Neural cell (in vitro differentiated cells): ENCODE results near the gene KRT5. TPM values are rescaled to one million over a fixed set of nuclear protein-coding genes. Genes with fewer than 3 reads are reported as not detected.

Experiments used
- H2AFZ ChIP-seq: fragments of 200-600, 300-800 bp; sonication (generic), shearing (Covaris generic); 2 replicates; pipeline ENCODE4 v1.6.0; 2014; ENCODE audit warnings: low read depth, mild to moderate bottlenecking, antibody characterized with exemption, low read length, moderate library complexity
- H3F3A ChIP-seq: fragments of 200-600 bp; shearing (Covaris generic); 2 replicates; pipeline ENCODE4 v1.6.1; 2016; ENCODE audit warnings: mild to moderate bottlenecking, moderate library complexity, mixed read lengths, antibody characterized with exemption, low read length; ENCODE audit not compliant: insufficient read depth, poor library complexity, severe bottlenecking
- H3K27ac ChIP-seq: fragments of 200-600, 300-800 bp; sonication (generic), shearing (Covaris generic); 2 replicates; pipeline ENCODE4 v1.5.1; 2014; ENCODE audit warnings: mild to moderate bottlenecking, low read length, moderate library complexity
- H3K27me3 ChIP-seq: fragments of 300-800, 200-600 bp; sonication (generic), shearing (Covaris generic); 2 replicates; pipeline ENCODE4 v1.6.0; 2014; ENCODE audit warnings: mild to moderate bottlenecking, low read depth, low read length, moderate library complexity; ENCODE audit not compliant: insufficient read depth
- H3K36me3 ChIP-seq: fragments of 300-800, 200-600 bp; sonication (generic), shearing (Covaris generic); 2 replicates; pipeline ENCODE4 v1.5.1; 2014; ENCODE audit warnings: mild to moderate bottlenecking, antibody characterized with exemption, low read length, moderate library complexity; ENCODE audit not compliant: insufficient read depth
- H3K4me2 ChIP-seq: fragments of 300-800, 200-600 bp; sonication (generic), shearing (Covaris generic); 2 replicates; pipeline ENCODE4 v1.6.0; 2014; ENCODE audit warnings: mild to moderate bottlenecking, low read length
- H3K4me3 ChIP-seq: fragments of 300-800, 200-600 bp; sonication (generic), shearing (Covaris generic); 2 replicates; pipeline ENCODE4 v1.5.1; 2014; ENCODE audit warnings: mild to moderate bottlenecking, low read length, moderate library complexity
- H3K79me2 ChIP-seq: fragments of 200-600 bp; shearing (Covaris generic); replicated peaks from 2 replicates; pipeline ENCODE4 v1.6.0; 2014; ENCODE audit warnings: mild to moderate bottlenecking, low read length, moderate library complexity; ENCODE audit not compliant: insufficient read depth
- H3K9ac ChIP-seq: fragments of 300-800, 200-600 bp; sonication (generic), shearing (Covaris generic); 2 replicates; pipeline ENCODE4 v1.6.1; 2016; ENCODE audit warnings: mild to moderate bottlenecking, low read length, mixed read lengths
- H3K9me2 ChIP-seq: fragments of 200-600 bp; shearing (Covaris generic); 2 replicates; pipeline ENCODE4 v1.6.1; 2016; ENCODE audit warnings: mild to moderate bottlenecking, low read length, mixed read lengths; ENCODE audit not compliant: insufficient read depth
- H3K9me3 ChIP-seq: fragments of 200-600, 300-800 bp; sonication (generic), shearing (Covaris generic); 2 replicates; pipeline ENCODE4 v1.6.1; 2016; ENCODE audit warnings: mild to moderate bottlenecking, mixed run types, low read length, moderate library complexity, mixed read lengths
- H4K20me1 ChIP-seq: fragments of 200-600 bp; shearing (Covaris generic); 2 replicates; pipeline ENCODE4 v1.6.1; 2016; ENCODE audit warnings: mild to moderate bottlenecking, mixed run types; ENCODE audit not compliant: insufficient read depth
- CTCF ChIP-seq: fragments of 450-650 bp; IDR thresholded peaks from 2 replicates; pipeline ENCODE4 v1.5.1; 2014; ENCODE audit warnings: antibody characterized with exemption, mild to moderate bottlenecking, moderate library complexity; ENCODE audit not compliant: poor library complexity, severe bottlenecking
- EP300 ChIP-seq: fragments of 450-650 bp; conservative IDR thresholded peaks from 2 replicates; pipeline ENCODE4 v1.6.1; 2014; ENCODE audit warnings: antibody characterized with exemption, mild to moderate bottlenecking, moderate library complexity; ENCODE audit not compliant: poor library complexity, severe bottlenecking
- EZH2 ChIP-seq: fragments of 200-600, 300-800 bp; shearing (Covaris generic), sonication (generic); IDR thresholded peaks from 2 replicates; pipeline ENCODE4 v1.6.1; 2014; ENCODE audit warnings: antibody characterized with exemption, low read length, borderline replicate concordance, mild to moderate bottlenecking; ENCODE audit not compliant: insufficient read depth, poor library complexity, severe bottlenecking
- POLR2AphosphoS5 ChIP-seq: IDR thresholded peaks from 2 replicates; pipeline ENCODE4 v1.6.1; 2012
- RAD21 ChIP-seq: fragments of 450-650 bp; conservative IDR thresholded peaks from 2 replicates; pipeline ENCODE4 v1.6.1; 2014; ENCODE audit warnings: antibody characterized with exemption, mild to moderate bottlenecking, moderate library complexity
- REST ChIP-seq: IDR thresholded peaks from 2 replicates; pipeline ENCODE4 v1.6.1; 2012; ENCODE audit warnings: borderline replicate concordance
- SMC3 ChIP-seq: fragments of 450-650 bp; conservative IDR thresholded peaks from 2 replicates; pipeline ENCODE4 v1.6.1; 2014; ENCODE audit warnings: antibody characterized with exemption, mild to moderate bottlenecking, moderate library complexity; ENCODE audit not compliant: poor library complexity
- TAF1 ChIP-seq: IDR thresholded peaks from 2 replicates; pipeline ENCODE4 v1.6.1; 2012; ENCODE audit warnings: low read depth
- polyA minus RNA-seq: library from RNA; depleted of rRNA, polyadenylated mRNA; stranded (reverse); fragments of >200 nt; gene quantifications from 2 replicates; pipeline ENCODE4 v1.2.3, GENCODE V29; 2014
- polyA plus RNA-seq: library from polyadenylated mRNA; depleted of rRNA; stranded (reverse); fragments of >200 nt; gene quantifications from 2 replicates; pipeline ENCODE4 v1.2.3, GENCODE V29; 2014

Gene KRT5
- polyA plus RNA-seq (not detected in 2 replicates), polyA minus RNA-seq (not detected in 2 replicates)

GRCh38 chr12:52519826-52520662, at the start of gene KRT5:
Gene KRT5, minus strand, starts transcription at chr12:52520394. Its CDS starts 98 bp downstream, at chr12:52520296.
- Histone ChIP-seq H4K20me1 (no peaks in the 10 kb centered on the region), H3K9ac (no peak within 1 kb of the TSS), H3K9me3 (no peaks in the 10 kb centered on the region), H2AFZ (no peak within 1 kb of the TSS), H3F3A (no peaks in the 10 kb centered on the region), H3K9me2 (no peaks in the 10 kb centered on the region), H3K36me3 (no peaks in the 10 kb centered on the region), H3K4me3 (no peak within 1 kb of the TSS), H3K4me2 (no peak within 1 kb of the TSS), H3K79me2 (no peaks in the 10 kb centered on the region), H3K27ac (no peak within 1 kb of the TSS), H3K27me3 (no peaks in the 10 kb centered on the region)
- no peak for TF ChIP-seq POLR2AphosphoS5
- TF ChIP-seq SMC3 = no peak

GRCh38 chr12:52568111-52568510, 47.9 kb upstream of the KRT5 start:
- H3K36me3 ChIP-seq = no peaks in the 10 kb centered on the region
- no peak overlapping the region for H3K4me2 ChIP-seq
- H3K9ac ChIP-seq = no peak overlapping the region
- no peaks in the 10 kb centered on the region for H4K20me1 ChIP-seq
- no peaks in the 10 kb centered on the region for H3K9me2 ChIP-seq
- TF ChIP-seq CTCF (no peak), POLR2AphosphoS5 (no peak), EZH2 (no peak), TAF1 (no peak), EP300 (no peak), REST (no peak), RAD21 (no peak)
- no peak overlapping the region for H3K27ac ChIP-seq
- H3K4me3 ChIP-seq = no peak overlapping the region
- H2AFZ ChIP-seq = no peak overlapping the region
- no peaks in the 10 kb centered on the region for H3K79me2 ChIP-seq
- H3K9me3 ChIP-seq = no peaks in the 10 kb centered on the region
- no peaks in the 10 kb centered on the region for H3K27me3 ChIP-seq
- no peaks in the 10 kb centered on the region for H3F3A ChIP-seq
